Suprapubic skin (tissue), 4 donors: ENCODE data around the gene KRT73.

ENCODE experiments used
- CTCF ChIP-seq, 2 donors: fragments of 200-600 bp in 1 of 2; fragments of 450-650 bp in 1 of 2; sonication (generic) in 1 of 2; IDR thresholded peaks; one replicate each; pipeline ENCODE4 v1.5.1; 2016 to 2019; ENCODE audit warnings: antibody characterized with exemption in 2 of 2, mild to moderate bottlenecking in 1 of 2, moderate library complexity in 1 of 2
- EP300 ChIP-seq: sonication (generic); formaldehyde crosslinking; IDR thresholded peaks from one replicate; pipeline ENCODE4 v1.6.1; 2017; ENCODE audit warnings: antibody characterized with exemption
- POLR2A ChIP-seq, 2 donors: fragments of 450-650 bp; IDR thresholded peaks; one replicate each; pipeline ENCODE4 v1.6.1; 2017; ENCODE audit warnings: antibody characterized with exemption in 2 of 2, mild to moderate bottlenecking in 2 of 2, moderate library complexity in 2 of 2
- POLR2AphosphoS5 ChIP-seq, 3 donors: sonication (generic); formaldehyde crosslinking; IDR thresholded peaks; one replicate each; pipeline ENCODE4 v1.6.1; 2017; ENCODE audit warnings: antibody characterized with exemption in 3 of 3

GRCh38 chr12:52636189-52636588, 17.8 kb upstream of the KRT73 start:
- no peak for TF ChIP-seq CTCF (IDR thresholded peaks at IDR 0.05)
- TF ChIP-seq POLR2A (IDR thresholded peaks at IDR 0.05) = no peak
- TF ChIP-seq POLR2AphosphoS5 (IDR thresholded peaks at IDR 0.05) = no peak
- no peak for TF ChIP-seq EP300
